ENCODE measurements around the gene TUBGCP3.
"Not testable (repeated sequence)": the region's sequence is repeated elsewhere in the genome, so short reads cannot be mapped to it uniquely, and the experiment has no call there.

The TUBGCP3 gene

GRCh38 chr13:112587764-112588489 lies at the start of gene TUBGCP3:
TSS of gene TUBGCP3 (minus strand) at chr13:112588153. CDS start at chr13:112587980, 173 bp downstream.
- peak; percentile 55 to 67 for DNase-seq (ENCODE audit: low read depth in 1 of 2, low spot score in 1 of 2)

GRCh38 chr13:112637017-112637801 lies 49.3 kb upstream of the TUBGCP3 start:
- no peak for DNase-seq (ENCODE audit: low read depth in 1 of 2, low spot score in 1 of 2)

GRCh38 chr13:112636401-112636975 lies 48.5 kb upstream of the TUBGCP3 start:
- DNase-seq (ENCODE audit: low read depth in 1 of 2, low spot score in 1 of 2): no peak

GRCh38 chr13:112635323-112635722 lies 47.4 kb upstream of the TUBGCP3 start:
- DNase-seq (ENCODE audit: low read depth in 1 of 2, low spot score in 1 of 2): no peak

GRCh38 chr13:112634102-112634501 lies 46.1 kb upstream of the TUBGCP3 start:
- DNase-seq (ENCODE audit: low read depth in 1 of 2, low spot score in 1 of 2): no peak

- not testable (repeated sequence) for DNase-seq (ENCODE audit: low read depth in 1 of 2, low spot score in 1 of 2)
Observed at GRCh38 chr13:112630226-112630625, 42.3 kb upstream of the TUBGCP3 start.

GRCh38 chr13:112629161-112629560 lies 41.2 kb upstream of the TUBGCP3 start:
- no peak for DNase-seq (ENCODE audit: low read depth in 1 of 2, low spot score in 1 of 2)

- not testable (repeated sequence) for DNase-seq (ENCODE audit: low read depth in 1 of 2, low spot score in 1 of 2)
Observed at GRCh38 chr13:112627613-112628012, 39.7 kb upstream of the TUBGCP3 start.

- DNase-seq (ENCODE audit: low read depth in 1 of 2, low spot score in 1 of 2): no peak
Observed at GRCh38 chr13:112627161-112627560, 39.2 kb upstream of the TUBGCP3 start.

- no peak for DNase-seq (ENCODE audit: low read depth in 1 of 2, low spot score in 1 of 2)
Observed at GRCh38 chr13:112626761-112627160, 38.8 kb upstream of the TUBGCP3 start.

- no peak for DNase-seq (ENCODE audit: low read depth in 1 of 2, low spot score in 1 of 2)
Observed at GRCh38 chr13:112626124-112626523, 38.2 kb upstream of the TUBGCP3 start.

GRCh38 chr13:112625698-112626097 lies 37.7 kb upstream of the TUBGCP3 start:
- no peak for DNase-seq (ENCODE audit: low read depth in 1 of 2, low spot score in 1 of 2)

GRCh38 chr13:112624602-112625430 lies 36.9 kb upstream of the TUBGCP3 start:
- no peak for DNase-seq (ENCODE audit: low read depth in 1 of 2, low spot score in 1 of 2)

GRCh38 chr13:112624040-112624439 lies 36.1 kb upstream of the TUBGCP3 start:
- no peak for DNase-seq (ENCODE audit: low read depth in 1 of 2, low spot score in 1 of 2)

- DNase-seq (ENCODE audit: low read depth in 1 of 2, low spot score in 1 of 2): no peak
Observed at GRCh38 chr13:112623051-112623711, 35.2 kb upstream of the TUBGCP3 start.

- DNase-seq (ENCODE audit: low read depth in 1 of 2, low spot score in 1 of 2): no peak
Observed at GRCh38 chr13:112622375-112622774, 34.4 kb upstream of the TUBGCP3 start.

GRCh38 chr13:112619730-112620631 lies 32.0 kb upstream of the TUBGCP3 start:
- DNase-seq (ENCODE audit: low read depth in 1 of 2, low spot score in 1 of 2): no peak

- no peak for DNase-seq (ENCODE audit: low read depth in 1 of 2, low spot score in 1 of 2)
Observed at GRCh38 chr13:112618501-112618900, 30.5 kb upstream of the TUBGCP3 start.

- DNase-seq (ENCODE audit: low read depth in 1 of 2, low spot score in 1 of 2): no peak
Observed at GRCh38 chr13:112617754-112618375, 29.9 kb upstream of the TUBGCP3 start.
